Ovary (tissue), 3 donors: ENCODE data around the gene BABAM2.

ENCODE experiments used
- EP300 ChIP-seq: sonication (generic); formaldehyde crosslinking; IDR thresholded peaks from one replicate; pipeline ENCODE4 v1.6.1; 2017; ENCODE audit warnings: antibody characterized with exemption
- POLR2A ChIP-seq: fragments of 450-650 bp; IDR thresholded peaks from one replicate; pipeline ENCODE4 v1.6.1; 2017; ENCODE audit warnings: antibody characterized with exemption, mild to moderate bottlenecking, moderate library complexity
- TF ChIP-seq, protein P1 (sequence below), 3 donors: fragments of 450-650 bp in 2 of 3; fragments of 200-600 bp in 1 of 3; IDR thresholded peaks; one replicate each; pipeline versions ENCODE4 v1.5.1 to v1.8.0; 2016 to 2022; ENCODE audit warnings: antibody characterized with exemption in 3 of 3, mild to moderate bottlenecking in 1 of 3
- donor health status: DM: no; HTN: no; CAD: no.

DNA sequence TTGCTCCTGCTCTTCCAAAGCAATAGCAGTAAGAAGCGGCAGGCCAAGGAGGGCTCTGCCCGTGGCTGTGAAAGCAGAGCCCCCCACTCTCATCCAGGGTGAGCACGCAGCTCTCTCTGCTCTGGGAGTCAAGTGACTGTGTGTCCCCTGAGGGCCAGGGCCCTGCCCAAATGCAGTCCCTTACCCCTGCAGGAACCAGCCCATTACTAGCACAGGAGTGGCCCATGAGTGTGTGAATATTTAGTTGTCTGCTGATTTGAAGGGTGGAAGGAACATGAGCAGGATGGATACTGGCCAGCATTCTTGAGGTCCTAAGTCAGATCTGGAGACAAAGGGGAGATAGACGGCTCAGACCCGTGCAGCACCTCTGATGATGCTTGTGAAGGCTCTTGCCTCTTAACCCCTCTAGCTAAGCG is 432.5 kb downstream of the BABAM2 start:
- TF ChIP-seq, protein P1, sequence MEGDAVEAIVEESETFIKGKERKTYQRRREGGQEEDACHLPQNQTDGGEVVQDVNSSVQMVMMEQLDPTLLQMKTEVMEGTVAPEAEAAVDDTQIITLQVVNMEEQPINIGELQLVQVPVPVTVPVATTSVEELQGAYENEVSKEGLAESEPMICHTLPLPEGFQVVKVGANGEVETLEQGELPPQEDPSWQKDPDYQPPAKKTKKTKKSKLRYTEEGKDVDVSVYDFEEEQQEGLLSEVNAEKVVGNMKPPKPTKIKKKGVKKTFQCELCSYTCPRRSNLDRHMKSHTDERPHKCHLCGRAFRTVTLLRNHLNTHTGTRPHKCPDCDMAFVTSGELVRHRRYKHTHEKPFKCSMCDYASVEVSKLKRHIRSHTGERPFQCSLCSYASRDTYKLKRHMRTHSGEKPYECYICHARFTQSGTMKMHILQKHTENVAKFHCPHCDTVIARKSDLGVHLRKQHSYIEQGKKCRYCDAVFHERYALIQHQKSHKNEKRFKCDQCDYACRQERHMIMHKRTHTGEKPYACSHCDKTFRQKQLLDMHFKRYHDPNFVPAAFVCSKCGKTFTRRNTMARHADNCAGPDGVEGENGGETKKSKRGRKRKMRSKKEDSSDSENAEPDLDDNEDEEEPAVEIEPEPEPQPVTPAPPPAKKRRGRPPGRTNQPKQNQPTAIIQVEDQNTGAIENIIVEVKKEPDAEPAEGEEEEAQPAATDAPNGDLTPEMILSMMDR (IDR thresholded peaks at IDR 0.05) = no peak
- no peak for TF ChIP-seq POLR2A
- no peak for TF ChIP-seq EP300
